Vagina (tissue), 2 donors: ENCODE data around the gene NOP9. TPM values are rescaled to one million over a fixed set of nuclear protein-coding genes. Genes with fewer than 3 reads are reported as not detected.
"Not testable (repeated sequence)": the region's sequence is repeated elsewhere in the genome, so short reads cannot be mapped to it uniquely, and the experiment has no call there.

Experiments used
- DNase-seq, 2 donors: peaks; one replicate each; pipeline ENCODE4 v3.0.0-alpha.2; 2017; ENCODE audit errors: extremely low spot score in 2 of 2
- H3K27ac ChIP-seq: fragments of 200-600 bp; sonication (generic); one replicate; pipeline ENCODE4 v1.5.1; 2019
- H3K27me3 ChIP-seq: fragments of 200-600 bp; sonication (generic); one replicate; pipeline ENCODE4 v1.5.1; 2019
- H3K36me3 ChIP-seq, 2 donors: fragments of 200-600 bp; sonication (generic); one replicate each; pipeline ENCODE4 v1.5.1; 2017 to 2019
- H3K4me1 ChIP-seq: fragments of 200-600 bp; sonication (generic); one replicate; pipeline ENCODE4 v1.5.1; 2019
- H3K4me3 ChIP-seq, 2 donors: fragments of 200-600 bp; sonication (generic); 1 replicate in 1 of 2; 2 replicates in 1 of 2; pipeline ENCODE4 v1.5.1; 2016 to 2019
- H3K9me3 ChIP-seq: fragments of 200-600 bp; sonication (generic); one replicate; pipeline ENCODE4 v1.5.1; 2019
- POLR2A ChIP-seq, 2 donors: fragments of 450-650 bp; IDR thresholded peaks; one replicate each; pipeline ENCODE4 v1.6.1; 2017; ENCODE audit warnings: antibody characterized with exemption in 2 of 2, mild to moderate bottlenecking in 2 of 2, moderate library complexity in 2 of 2
- POLR2AphosphoS5 ChIP-seq, 2 donors: sonication (generic); formaldehyde crosslinking; IDR thresholded peaks; one replicate each; pipeline ENCODE4 v1.9.0; 2017; ENCODE audit warnings: antibody characterized with exemption in 2 of 2, mild to moderate bottlenecking in 2 of 2, low read depth in 1 of 2; ENCODE audit not compliant: insufficient read depth in 1 of 2
- intact Hi-C: fragments of 100-400 bp; cut with DNase I; formaldehyde crosslinking; loops from one replicate; pipeline ENCODE4 v1.15.1; 2023
- total RNA-seq: library from RNA; depleted of rRNA; stranded (reverse); fragments of >200 nt; gene quantifications from one replicate; pipeline ENCODE4 v1.2.3, GENCODE V29; 2016
- TF ChIP-seq, protein P1 (sequence below), 3 experiments: fragments of 450-650 bp in 2 of 3; fragments of 200-600 bp in 1 of 3; sonication (generic) in 1 of 3; IDR thresholded peaks; one replicate each; pipeline ENCODE4 v1.5.1; 2017 to 2019; ENCODE audit warnings: antibody characterized with exemption in 3 of 3, mild to moderate bottlenecking in 2 of 3, moderate library complexity in 2 of 3

Gene NOP9
- total RNA-seq, 1 donor from 2014 or later = 13.8 TPM

DNA sequence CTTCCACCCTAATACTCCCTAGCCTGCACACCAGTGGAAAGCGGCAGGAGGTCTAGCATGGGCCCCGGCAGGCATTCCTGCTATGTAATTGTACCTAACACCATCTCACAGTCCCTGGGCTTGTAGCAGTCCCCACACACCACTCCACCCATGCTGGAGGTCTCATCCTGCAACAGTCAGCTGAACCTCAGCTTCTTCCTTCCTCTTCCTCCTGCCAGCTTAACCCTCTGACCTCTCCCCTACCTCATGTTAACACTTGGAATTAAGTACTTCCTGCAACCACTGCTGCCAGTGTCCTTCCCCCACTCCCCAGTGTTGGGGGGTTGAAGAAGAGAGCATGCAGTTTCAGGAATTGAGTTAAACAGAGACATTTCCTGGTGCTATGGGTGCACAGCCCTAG is 27.7 kb downstream of the NOP9 start:
- TF ChIP-seq, protein P1, sequence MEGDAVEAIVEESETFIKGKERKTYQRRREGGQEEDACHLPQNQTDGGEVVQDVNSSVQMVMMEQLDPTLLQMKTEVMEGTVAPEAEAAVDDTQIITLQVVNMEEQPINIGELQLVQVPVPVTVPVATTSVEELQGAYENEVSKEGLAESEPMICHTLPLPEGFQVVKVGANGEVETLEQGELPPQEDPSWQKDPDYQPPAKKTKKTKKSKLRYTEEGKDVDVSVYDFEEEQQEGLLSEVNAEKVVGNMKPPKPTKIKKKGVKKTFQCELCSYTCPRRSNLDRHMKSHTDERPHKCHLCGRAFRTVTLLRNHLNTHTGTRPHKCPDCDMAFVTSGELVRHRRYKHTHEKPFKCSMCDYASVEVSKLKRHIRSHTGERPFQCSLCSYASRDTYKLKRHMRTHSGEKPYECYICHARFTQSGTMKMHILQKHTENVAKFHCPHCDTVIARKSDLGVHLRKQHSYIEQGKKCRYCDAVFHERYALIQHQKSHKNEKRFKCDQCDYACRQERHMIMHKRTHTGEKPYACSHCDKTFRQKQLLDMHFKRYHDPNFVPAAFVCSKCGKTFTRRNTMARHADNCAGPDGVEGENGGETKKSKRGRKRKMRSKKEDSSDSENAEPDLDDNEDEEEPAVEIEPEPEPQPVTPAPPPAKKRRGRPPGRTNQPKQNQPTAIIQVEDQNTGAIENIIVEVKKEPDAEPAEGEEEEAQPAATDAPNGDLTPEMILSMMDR (IDR thresholded peaks at IDR 0.05) = no peak
- TF ChIP-seq POLR2AphosphoS5 (IDR thresholded peaks at IDR 0.05; ENCODE audit: insufficient read depth in 1 of 2, low read depth in 1 of 2) = no peak
- no peak for TF ChIP-seq POLR2A (IDR thresholded peaks at IDR 0.05)
- DNase-seq = no peak
- Histone ChIP-seq H3K4me1 (peaks cover 9% of the 10 kb centered on the region), H3K36me3 (no peaks in the 10 kb centered on the region), H3K9me3 (no peaks in the 10 kb centered on the region), H3K27ac (no peak overlapping the region), H3K27me3 (no peaks in the 10 kb centered on the region), H3K4me3 (no peak overlapping the region)
- intact Hi-C loops = no loop called here

DNA sequence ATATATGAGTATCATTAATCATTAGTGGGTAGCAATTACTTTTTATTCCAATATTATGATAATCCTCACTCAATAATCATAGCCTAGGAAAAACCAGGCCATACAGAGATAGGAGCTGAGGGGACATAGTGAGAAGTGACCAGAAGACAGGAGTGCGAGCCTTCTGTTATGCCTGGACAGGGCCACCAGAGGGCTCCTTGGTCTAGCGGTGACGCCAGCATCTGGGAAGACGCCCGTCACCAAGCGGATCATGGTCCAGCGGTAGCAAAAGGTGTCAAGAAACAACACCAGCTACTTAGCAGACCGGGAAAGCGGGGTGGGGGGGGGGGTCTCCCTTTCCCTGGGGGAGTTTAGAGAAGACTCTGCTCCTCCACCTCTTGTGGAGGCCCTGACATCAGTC is 28.3 kb downstream of the NOP9 start:
- intact Hi-C loops, H3K4me3 ChIP-seq, H3K27me3 ChIP-seq, H3K9me3 ChIP-seq, H3K27ac ChIP-seq, H3K36me3 ChIP-seq, DNase-seq: not testable (repeated sequence)
- TF ChIP-seq, protein P1 (IDR thresholded peaks at IDR 0.05) = peak in 2 of 3 experiments; percentile 15 to 62
- peaks cover 15% of the 10 kb centered on the region for H3K4me1 ChIP-seq

DNA sequence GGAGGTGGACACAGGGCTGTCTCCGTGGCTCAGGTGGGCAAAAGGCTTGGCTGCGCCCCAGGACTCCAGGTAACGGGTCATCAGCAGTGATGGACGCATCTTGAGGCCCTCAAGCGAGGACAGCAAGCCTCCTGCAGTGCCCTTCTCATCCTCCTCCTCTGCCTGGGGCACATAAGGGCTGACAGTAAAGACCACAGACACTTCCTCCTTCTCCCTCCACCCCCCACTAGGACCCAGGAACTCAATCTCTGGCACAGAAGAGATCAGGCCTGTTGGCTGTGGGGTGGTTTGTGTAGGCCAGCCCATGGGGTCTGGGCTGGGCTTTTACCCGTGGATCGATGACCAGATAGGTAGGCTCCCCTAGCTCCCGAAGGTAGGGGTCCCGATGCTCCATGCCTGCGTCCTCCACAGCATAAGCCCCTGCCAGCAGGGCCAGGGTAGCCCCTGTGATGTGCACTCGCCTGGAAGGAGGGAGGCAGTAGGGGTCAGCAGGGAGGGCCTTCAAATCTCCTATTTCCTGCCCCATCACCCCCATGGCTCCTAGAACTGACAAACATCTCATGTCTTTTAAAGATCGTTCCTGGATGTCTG is 29.5 kb downstream of the NOP9 start:
- Histone ChIP-seq H3K36me3 (no peaks in the 10 kb centered on the region), H3K9me3 (no peaks in the 10 kb centered on the region), H3K4me3 (no peak overlapping the region), H3K27me3 (no peaks in the 10 kb centered on the region), H3K4me1 (peaks cover 27% of the 10 kb centered on the region), H3K27ac (peak overlapping the region; percentile 2)
- no peak for DNase-seq
- TF ChIP-seq, protein P1 (IDR thresholded peaks at IDR 0.05) = no peak
- TF ChIP-seq POLR2AphosphoS5 (IDR thresholded peaks at IDR 0.05; ENCODE audit: insufficient read depth in 1 of 2, low read depth in 1 of 2) (no peak), POLR2A (IDR thresholded peaks at IDR 0.05) (no peak)
- intact Hi-C loops = no loop called here

DNA sequence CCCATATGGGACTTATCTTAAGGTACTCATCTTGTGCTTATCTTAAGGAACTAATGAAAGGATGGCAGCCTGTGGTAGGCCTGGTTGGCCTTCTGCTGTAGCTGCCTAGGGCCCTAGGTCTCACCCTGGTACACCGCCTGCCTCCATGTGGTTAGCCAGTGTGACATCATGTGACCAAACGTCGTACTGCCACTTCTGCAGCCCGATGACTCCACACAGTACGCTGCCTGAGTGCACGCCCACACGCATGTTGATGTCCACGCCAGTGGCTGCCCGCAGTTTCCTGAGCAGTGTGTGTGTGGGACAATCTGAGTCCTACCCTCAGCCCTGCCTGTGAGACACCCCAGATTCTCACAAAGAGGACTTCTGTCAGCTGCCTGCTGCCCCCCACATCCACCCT is 30.1 kb downstream of the NOP9 start:
- intact Hi-C loops = no loop called here
- H3K36me3 ChIP-seq = no peaks in the 10 kb centered on the region
- H3K4me1 ChIP-seq = peaks cover 33% of the 10 kb centered on the region
- H3K27me3 ChIP-seq = no peaks in the 10 kb centered on the region
- TF ChIP-seq, protein P1 (IDR thresholded peaks at IDR 0.05) = no peak
- peak in 1 of 2 donors; percentile 40 for TF ChIP-seq POLR2AphosphoS5 (IDR thresholded peaks at IDR 0.05; ENCODE audit: insufficient read depth in 1 of 2, low read depth in 1 of 2)
- no peak overlapping the region for H3K27ac ChIP-seq
- no peak for DNase-seq
- no peaks in the 10 kb centered on the region for H3K9me3 ChIP-seq
- H3K4me3 ChIP-seq = no peak overlapping the region

DNA sequence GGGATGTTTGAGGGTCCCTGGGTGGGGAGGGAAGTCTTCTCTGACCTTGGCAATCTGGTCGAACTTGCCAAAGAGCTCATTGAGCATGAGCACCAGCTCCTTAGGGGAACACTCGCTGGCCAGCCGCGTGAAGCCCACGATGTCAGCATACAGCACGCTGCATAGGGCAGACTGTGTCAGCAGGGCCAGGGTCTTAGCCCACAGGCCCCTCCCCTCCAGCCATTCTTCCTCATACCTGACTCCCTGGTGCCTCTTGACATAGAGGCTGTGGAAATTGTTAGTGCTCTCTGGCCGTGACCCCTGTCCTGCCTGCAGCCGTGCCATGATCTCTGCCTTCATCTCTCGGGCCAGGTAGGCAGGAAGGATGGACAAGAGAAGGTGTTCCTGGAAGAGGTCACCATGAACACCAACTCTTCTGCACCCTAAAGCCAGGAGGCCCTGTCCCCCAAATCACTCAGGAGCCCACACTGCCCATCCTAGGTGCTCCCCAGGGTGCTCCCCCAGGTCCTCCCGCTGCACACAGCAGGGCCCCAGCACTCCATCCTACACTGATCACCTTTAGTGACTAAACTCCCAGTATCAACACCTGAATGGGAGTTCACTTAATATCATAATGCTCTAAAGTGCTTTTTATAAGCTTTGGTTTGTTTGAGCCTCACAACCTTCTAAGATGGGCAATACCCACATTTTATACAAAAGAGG is 31.5 kb downstream of the NOP9 start:
- Histone ChIP-seq H3K9me3 (no peaks in the 10 kb centered on the region), H3K36me3 (no peaks in the 10 kb centered on the region), H3K4me1 (peaks cover 43% of the 10 kb centered on the region), H3K27ac (no peak overlapping the region), H3K27me3 (no peaks in the 10 kb centered on the region), H3K4me3 (no peak overlapping the region)
- DNase-seq = no peak
- TF ChIP-seq, protein P1 (IDR thresholded peaks at IDR 0.05) = no peak
- TF ChIP-seq POLR2A (IDR thresholded peaks at IDR 0.05) (no peak), POLR2AphosphoS5 (IDR thresholded peaks at IDR 0.05; ENCODE audit: insufficient read depth in 1 of 2, low read depth in 1 of 2) (no peak)
- intact Hi-C loops = no loop called here
